Fibroblast of lung (primary cell): Measurements from ENCODE around the gene MAP3K8. TPM values are rescaled to one million over a fixed set of nuclear protein-coding genes. Genes with fewer than 3 reads are reported as not detected.
"Not testable (repeated sequence)": the region's sequence is repeated elsewhere in the genome, so short reads cannot be mapped to it uniquely, and the experiment has no call there.

ENCODE experiments used
- DNase-seq, 2 donors: peaks; one replicate each; pipeline versions ENCODE4 v3.0.0 to v3.0.0-alpha.2; 2010; ENCODE audit warnings: low read depth in 2 of 2
- H2AFZ ChIP-seq: 2 replicates; pipeline ENCODE4 v1.5.1; 2012; ENCODE audit warnings: low read length, control low read depth, inconsistent platforms
- H3K27ac ChIP-seq: 2 replicates; pipeline ENCODE4 v1.5.1; 2011; ENCODE audit warnings: low read length, control low read depth; ENCODE audit not compliant: insufficient read depth
- H3K27me3 ChIP-seq: 2 replicates; pipeline ENCODE4 v1.5.1; 2011; ENCODE audit warnings: mild to moderate bottlenecking, low read length; ENCODE audit not compliant: control insufficient read depth, insufficient read depth
- H3K36me3 ChIP-seq: 2 replicates; pipeline ENCODE4 v1.5.1; 2011; ENCODE audit warnings: low read length; ENCODE audit not compliant: control insufficient read depth, insufficient read depth
- H3K4me1 ChIP-seq: 2 replicates; pipeline ENCODE4 v1.5.1; 2011; ENCODE audit warnings: low read length; ENCODE audit not compliant: control insufficient read depth, insufficient read depth; ENCODE audit errors: extremely low read depth
- H3K4me2 ChIP-seq: 2 replicates; pipeline ENCODE4 v1.5.1; 2011; ENCODE audit warnings: low read length, control low read depth; ENCODE audit not compliant: insufficient read depth; ENCODE audit errors: extremely low read depth
- H3K4me3 ChIP-seq, 4 experiments: fragments of 200-600 bp in 1 of 4; sonication (generic) in 1 of 4; replicated peaks in 1 of 4; 2 replicates each; pipeline ENCODE4 v1.5.1; 2011 to 2016; ENCODE audit warnings: low read length in 4 of 4, low read depth in 3 of 4, mild to moderate bottlenecking in 3 of 4, control low read depth in 2 of 4, inconsistent platforms in 1 of 4, mixed read lengths in 1 of 4; ENCODE audit not compliant: insufficient read depth in 1 of 4; ENCODE audit errors: control extremely low read depth in 1 of 4
- H3K79me2 ChIP-seq: 2 replicates; pipeline ENCODE4 v1.5.1; 2012; ENCODE audit warnings: mild to moderate bottlenecking, low read length, inconsistent platforms; ENCODE audit not compliant: control insufficient read depth, insufficient read depth
- H3K9ac ChIP-seq: 2 replicates; pipeline ENCODE4 v1.5.1; 2011; ENCODE audit warnings: mild to moderate bottlenecking, low read length, control low read depth; ENCODE audit not compliant: insufficient read depth
- H3K9me3 ChIP-seq: 2 replicates; pipeline ENCODE4 v1.5.1; 2012; ENCODE audit warnings: low read depth, low read length; ENCODE audit not compliant: control insufficient read depth, insufficient read depth
- H4K20me1 ChIP-seq: 2 replicates; pipeline ENCODE4 v1.5.1; 2011; ENCODE audit warnings: low read length; ENCODE audit not compliant: control insufficient read depth, insufficient read depth; ENCODE audit errors: extremely low read depth
- CTCF ChIP-seq, 2 donors: IDR thresholded peaks in 1 of 2; conservative IDR thresholded peaks in 1 of 2; 1 replicate in 1 of 2; 2 replicates in 1 of 2; pipeline ENCODE4 v1.5.1; 2011 to 2012; ENCODE audit warnings: low read length in 2 of 2, control low read depth in 1 of 2, inconsistent platforms in 1 of 2, low read depth in 1 of 2, mild to moderate bottlenecking in 1 of 2
- EZH2 ChIP-seq: IDR thresholded peaks from 2 replicates; pipeline ENCODE4 v1.5.1; 2012; ENCODE audit warnings: low read length, control low read depth, mild to moderate bottlenecking; ENCODE audit errors: missing control alignments
- polyA plus RNA-seq, 2 donors: library from polyadenylated mRNA; depleted of rRNA in 1 of 2; stranded (reverse) in 1 of 2; unstranded in 1 of 2; fragments of >200 nt; gene quantifications; 2 replicates each; pipeline ENCODE4 v1.2.1, GENCODE V29; 2011 to 2012; ENCODE audit warnings: missing spikeins in 1 of 2
- total RNA-seq: library from RNA; depleted of rRNA; stranded (reverse); fragments of >200 nt; gene quantifications from 2 replicates; pipeline ENCODE4 v1.2.1, GENCODE V29; 2014

The MAP3K8 gene
- total and polyA plus RNA-seq, 2 donors (not counting 1 experiment from before 2014, with no cell fraction given): 20.0 to 52.6 TPM

GRCh38 chr10:30435073-30435422 is 1.1 kb downstream of the MAP3K8 start:
- H3K4me1 ChIP-seq: peaks cover 12% of the 10 kb centered on the region
- H3K36me3 ChIP-seq: peaks cover 2% of the 10 kb centered on the region
- H3K79me2 ChIP-seq: peaks cover 49% of the 10 kb centered on the region
- H4K20me1 ChIP-seq: no peaks in the 10 kb centered on the region
- H3K4me3 ChIP-seq: peak overlapping the region; percentile 77 to 92 (median 82)
- TF ChIP-seq EZH2 (no peak), CTCF (conservative IDR thresholded peaks at IDR 0.05 in 1 of 2, IDR thresholded peaks at IDR 0.05 in 1 of 2; ENCODE audit: low read depth in 1 of 2, low read length in 2 of 2) (no peak)
- H2AFZ ChIP-seq: no peak overlapping the region
- no peaks in the 10 kb centered on the region for H3K27me3 ChIP-seq
- peak overlapping the region; percentile 79 for H3K4me2 ChIP-seq
- peak; percentile 47 to 76 for DNase-seq
- peak overlapping the region; percentile 97 for H3K9ac ChIP-seq
- peak overlapping the region; percentile 95 for H3K27ac ChIP-seq
- no peaks in the 10 kb centered on the region for H3K9me3 ChIP-seq

DNA sequence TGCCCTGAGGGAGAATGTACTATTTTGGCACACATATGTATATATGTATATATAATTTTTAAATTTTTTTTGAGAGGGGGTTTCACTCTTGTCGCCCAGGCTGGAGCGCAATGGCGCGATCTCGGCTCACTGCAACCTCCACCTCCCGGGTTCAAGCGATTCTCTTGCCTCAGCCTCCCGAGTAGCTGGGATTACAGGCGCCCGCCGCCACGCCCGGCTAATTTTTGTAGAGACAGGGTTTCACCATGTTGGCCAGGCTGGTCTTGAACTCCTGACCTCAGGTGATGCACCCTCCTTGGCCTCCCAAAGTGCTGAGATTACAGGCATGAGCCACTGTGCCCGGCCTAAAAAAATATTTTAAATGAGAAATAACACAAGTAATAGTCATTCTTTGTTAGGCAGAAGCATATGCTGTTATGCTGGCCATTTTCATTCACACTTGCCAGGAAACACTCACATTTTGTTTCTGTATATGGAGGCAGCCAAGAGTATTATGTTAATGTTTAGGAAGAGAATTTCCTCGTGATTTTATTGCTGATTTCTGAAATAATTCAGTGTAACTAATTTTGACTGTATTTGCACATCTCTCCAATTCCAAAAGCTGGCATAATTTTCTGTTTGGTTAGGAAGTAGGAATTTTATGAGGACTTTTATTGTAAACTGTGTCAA is 1.6 kb downstream of the MAP3K8 start:
- not testable (repeated sequence) for H3K9me3 ChIP-seq, H4K20me1 ChIP-seq, H3K36me3 ChIP-seq, DNase-seq, H2AFZ ChIP-seq, H3K27me3 ChIP-seq
- Histone ChIP-seq H3K4me2 (peak overlapping the region; percentile 79), H3K4me1 (peaks cover 13% of the 10 kb centered on the region), H3K27ac (peak overlapping the region; percentile 95), H3K9ac (peak overlapping the region; percentile 97), H3K4me3 (peak overlapping the region; percentile 77 to 92 (median 82)), H3K79me2 (peaks cover 55% of the 10 kb centered on the region)

- no peaks in the 10 kb centered on the region for H3K27me3 ChIP-seq
- H3K27ac ChIP-seq: peak overlapping the region; percentile 95
- TF ChIP-seq EZH2 (no peak), CTCF (conservative IDR thresholded peaks at IDR 0.05 in 1 of 2, IDR thresholded peaks at IDR 0.05 in 1 of 2; ENCODE audit: low read depth in 1 of 2, low read length in 2 of 2) (no peak)
- no peaks in the 10 kb centered on the region for H3K9me3 ChIP-seq
- no peaks in the 10 kb centered on the region for H4K20me1 ChIP-seq
- H3K4me3 ChIP-seq: peak overlapping the region; percentile 28 to 92 (median 66)
- peak overlapping the region; percentile 58 for H3K9ac ChIP-seq
- no peak overlapping the region for H2AFZ ChIP-seq
- H3K36me3 ChIP-seq: peaks cover 4% of the 10 kb centered on the region
- peaks cover 57% of the 10 kb centered on the region for H3K79me2 ChIP-seq
- H3K4me2 ChIP-seq: peak overlapping the region; percentile 73
- peak; percentile 55 to 87 for DNase-seq
- H3K4me1 ChIP-seq: peaks cover 13% of the 10 kb centered on the region
These were observed 2.2 kb downstream of the MAP3K8 start for GRCh38 chr10:30436191-30436611.
